Smooth muscle cell of the brain vasculature (primary cell): ENCODE results near the gene SLC27A4.
"Not testable (repeated sequence)": the region's sequence is repeated elsewhere in the genome, so short reads cannot be mapped to it uniquely, and the experiment has no call there.

Source experiments
- DNase-seq: peaks from one replicate; pipeline ENCODE4 v3.0.0-alpha.2; 2012; ENCODE audit warnings: low read depth, low spot score

The SLC27A4 gene

GRCh38 chr9:128324401-128324800, 15.9 kb upstream of the SLC27A4 start:
- no peak for DNase-seq

- DNase-seq: no peak
Measured at GRCh38 chr9:128325629-128326028, 14.7 kb upstream of the SLC27A4 start.

- DNase-seq: no peak
Measured at GRCh38 chr9:128333451-128333869, 6.9 kb upstream of the SLC27A4 start.

- DNase-seq: no peak
Measured at GRCh38 chr9:128335161-128335560, 5.2 kb upstream of the SLC27A4 start.

- no peak for DNase-seq
Measured at GRCh38 chr9:128335914-128336313, 4.4 kb upstream of the SLC27A4 start.

- no peak for DNase-seq
Measured at GRCh38 chr9:128337936-128338335, 2.4 kb upstream of the SLC27A4 start.

- not testable (repeated sequence) for DNase-seq
Measured at GRCh38 chr9:128338852-128339614, 1.3 kb upstream of the SLC27A4 start.

GRCh38 chr9:128340691-128341434, 536 bp downstream of the SLC27A4 start:
- DNase-seq: no peak

GRCh38 chr9:128341435-128341849, 1.1 kb downstream of the SLC27A4 start:
- no peak for DNase-seq

GRCh38 chr9:128342971-128343680, 2.8 kb downstream of the SLC27A4 start:
- no peak for DNase-seq

GRCh38 chr9:128343855-128344254, 3.5 kb downstream of the SLC27A4 start:
- no peak for DNase-seq

GRCh38 chr9:128344931-128345605, 4.7 kb downstream of the SLC27A4 start:
- DNase-seq: no peak

- DNase-seq: no peak
Measured at GRCh38 chr9:128349125-128349524, 8.8 kb downstream of the SLC27A4 start.

- no peak for DNase-seq
Measured at GRCh38 chr9:128349772-128350171, 9.4 kb downstream of the SLC27A4 start.

- no peak for DNase-seq
Measured at GRCh38 chr9:128355451-128355850, 15.1 kb downstream of the SLC27A4 start.

- no peak for DNase-seq
Measured at GRCh38 chr9:128358090-128358489, 17.8 kb downstream of the SLC27A4 start.

- no peak for DNase-seq
Measured at GRCh38 chr9:128358861-128359260, 18.5 kb downstream of the SLC27A4 start.

GRCh38 chr9:128360826-128361225, 20.5 kb downstream of the SLC27A4 start:
- DNase-seq: no peak

- no peak for DNase-seq
Measured at GRCh38 chr9:128361296-128361985, 21.1 kb downstream of the SLC27A4 start.

GRCh38 chr9:128361986-128362646, 21.8 kb downstream of the SLC27A4 start:
- DNase-seq: no peak

- no peak for DNase-seq
Measured at GRCh38 chr9:128362774-128363173, 22.4 kb downstream of the SLC27A4 start.
